Astrocyte (in vitro differentiated cells and primary cell): ENCODE results near the gene GPX6.

Experiments
- CTCF ChIP-seq: IDR thresholded peaks from 2 replicates; pipeline ENCODE4 v1.5.1; 2011; ENCODE audit warnings: low read depth, mild to moderate bottlenecking, inconsistent platforms, low read length, moderate library complexity; ENCODE audit not compliant: insufficient read depth
- EZH2 ChIP-seq: IDR thresholded peaks from 2 replicates; pipeline ENCODE4 v1.6.1; 2012; ENCODE audit warnings: mild to moderate bottlenecking, low read length, inconsistent platforms; ENCODE audit not compliant: insufficient read depth

GRCh38 chr6:28537065-28537464, 21.5 kb upstream of the GPX6 start:
- TF ChIP-seq CTCF = no peak
- TF ChIP-seq EZH2 = no peak
